PC-9 (cell line): ENCODE measurements around the gene HS6ST3. TPM values are rescaled to one million over a fixed set of nuclear protein-coding genes. Genes with fewer than 3 reads are reported as not detected.

Experiments used
- BruUV-seq: library from RNA; stranded (reverse); fragments of 400-500 nt; replicated peaks from 2 replicates; lab custom pipeline; 2021; lab: Mats Ljungman, UMichigan
- CTCF ChIA-PET: fragments of 300-600 bp; sonication (Branson Sonifier 250); formaldehyde crosslinking; loops from one replicate; lab custom pipeline; 2022; ENCODE audit warnings: antibody characterized with exemption; lab: Charles Lee
- POLR2A ChIA-PET: fragments of 300-600 bp; sonication (Branson Sonifier 250); formaldehyde crosslinking; loops from one replicate; lab custom pipeline; 2022; ENCODE audit warnings: antibody characterized with exemption; ENCODE audit not compliant: unreplicated experiment; lab: Charles Lee
- DNase-seq, 2 experiments: peaks; one replicate each; pipeline versions ENCODE4 v3.0.0 to v3.0.0-alpha.2; 2015 to 2022; ENCODE audit warnings: mixed read lengths in 1 of 2
- H2AFZ ChIP-seq: fragments of 200-600 bp; sonication (generic); 2 replicates; pipeline ENCODE4 v1.8.1; 2017; ENCODE audit warnings: antibody characterized with exemption
- H3F3A ChIP-seq: fragments of 200-600 bp; sonication (generic); 2 replicates; pipeline ENCODE4 v1.8.1; 2017; ENCODE audit warnings: antibody characterized with exemption, mild to moderate bottlenecking, low read depth; ENCODE audit not compliant: insufficient read depth
- H3K27ac ChIP-seq: fragments of 200-600 bp; sonication (generic); 2 replicates; pipeline ENCODE4 v1.6.1; 2016; ENCODE audit warnings: mixed run types
- H3K27me3 ChIP-seq: fragments of 200-600 bp; sonication (generic); 2 replicates; pipeline ENCODE4 v1.6.1; 2016; ENCODE audit warnings: low read depth, mixed run types; ENCODE audit not compliant: insufficient read depth
- H3K36me3 ChIP-seq: fragments of 200-600 bp; sonication (generic); 2 replicates; pipeline ENCODE4 v1.6.1; 2016; ENCODE audit warnings: low read depth, mixed run types
- H3K4me1 ChIP-seq: fragments of 200-600 bp; sonication (generic); replicated peaks from 2 replicates; pipeline ENCODE4 v1.6.1; 2016; ENCODE audit warnings: mixed run types; ENCODE audit not compliant: insufficient read depth
- H3K4me2 ChIP-seq: fragments of 200-600 bp; sonication (generic); 2 replicates; pipeline ENCODE4 v1.6.1; 2017; ENCODE audit warnings: mixed run types
- H3K4me3 ChIP-seq: fragments of 200-600 bp; sonication (generic); 2 replicates; pipeline ENCODE4 v1.6.1; 2016; ENCODE audit warnings: mixed run types
- H3K79me2 ChIP-seq: fragments of 200-600 bp; sonication (generic); 2 replicates; pipeline ENCODE4 v1.6.1; 2017; ENCODE audit warnings: low read depth, mixed run types
- H3K9me2 ChIP-seq: fragments of 200-600 bp; sonication (generic); 2 replicates; pipeline ENCODE4 v1.8.1; 2017; ENCODE audit warnings: mild to moderate bottlenecking; ENCODE audit not compliant: insufficient read depth
- H3K9me3 ChIP-seq: fragments of 200-600 bp; sonication (generic); 2 replicates; pipeline ENCODE4 v1.8.1; 2016; ENCODE audit warnings: low read depth; ENCODE audit not compliant: insufficient read depth
- H4K20me1 ChIP-seq: fragments of 200-600 bp; sonication (generic); 2 replicates; pipeline ENCODE4 v1.8.1; 2017; ENCODE audit not compliant: insufficient read depth
- CTCF ChIP-seq: fragments of 200-600 bp; sonication (generic); conservative IDR thresholded peaks from 2 replicates; pipeline ENCODE4 v1.6.1; 2017; ENCODE audit warnings: mixed run types, antibody characterized with exemption, mild to moderate bottlenecking, moderate library complexity
- EZH2 ChIP-seq: fragments of 200-600 bp; sonication (generic); IDR thresholded peaks from 2 replicates; pipeline ENCODE4 v1.8.0; 2017; ENCODE audit warnings: antibody characterized with exemption, low read depth
- intact Hi-C: fragments of 100-400 bp; cut with micrococcal nuclease; formaldehyde crosslinking; loops from one replicate; pipeline ENCODE4 v1.10.0; 2022; ENCODE audit not compliant: unreplicated experiment
- total RNA-seq: library from RNA; stranded (reverse); gene quantifications from 2 replicates; pipeline ENCODE4 v1.2.3, GENCODE V29; 2021

The HS6ST3 gene
- total RNA-seq, 1 experiment from 2014 or later: not detected

- Histone ChIP-seq H3K9me3 (no peaks in the 10 kb centered on the region), H3K4me2 (no peak overlapping the region), H3K36me3 (no peaks in the 10 kb centered on the region), H3K4me1 (no peaks in the 10 kb centered on the region), H3K79me2 (no peaks in the 10 kb centered on the region), H3K27ac (no peak overlapping the region), H4K20me1 (no peaks in the 10 kb centered on the region), H3F3A (no peaks in the 10 kb centered on the region), H2AFZ (no peak overlapping the region), H3K4me3 (no peak overlapping the region), H3K27me3 (peaks cover 8% of the 10 kb centered on the region; the same call in 1 of the 2 replicates), H3K9me2 (peaks cover 4% of the 10 kb centered on the region; the same call in 1 of the 2 replicates)
- no TSS peak for BruUV-seq
- TF ChIP-seq EZH2 (no peak), CTCF (no peak)
- ChIA-PET CTCF (no interaction called here), POLR2A (no interaction called here)
- intact Hi-C loops: no loop called here
- no peak for DNase-seq
Measured at GRCh38 chr13:96726651-96727050, 636.7 kb downstream of the HS6ST3 start.

GRCh38 chr13:96728463-96728862, 638.6 kb downstream of the HS6ST3 start:
- no peaks in the 10 kb centered on the region for H3K4me1 ChIP-seq
- no peak overlapping the region for H3K27ac ChIP-seq
- ChIA-PET CTCF (no interaction called here), POLR2A (no interaction called here)
- H3K27me3 ChIP-seq: no peaks in the 10 kb centered on the region
- BruUV-seq: no TSS peak
- no peaks in the 10 kb centered on the region for H3K36me3 ChIP-seq
- H3K9me2 ChIP-seq: peaks cover 4% of the 10 kb centered on the region; the same call in 1 of the 2 replicates
- no peaks in the 10 kb centered on the region for H4K20me1 ChIP-seq
- no peak overlapping the region for H3K4me3 ChIP-seq
- no peaks in the 10 kb centered on the region for H3K9me3 ChIP-seq
- H3K79me2 ChIP-seq: no peaks in the 10 kb centered on the region
- no peaks in the 10 kb centered on the region for H3F3A ChIP-seq
- H2AFZ ChIP-seq: no peak overlapping the region
- no peak for DNase-seq
- intact Hi-C loops: no loop called here
- TF ChIP-seq EZH2 (no peak), CTCF (no peak)
- no peak overlapping the region for H3K4me2 ChIP-seq

GRCh38 chr13:96730676-96731075, 640.8 kb downstream of the HS6ST3 start:
- TF ChIP-seq EZH2 (no peak), CTCF (no peak)
- Histone ChIP-seq H3K4me3 (no peak overlapping the region), H4K20me1 (no peaks in the 10 kb centered on the region), H3K79me2 (no peaks in the 10 kb centered on the region), H3K4me1 (no peaks in the 10 kb centered on the region), H3K36me3 (no peaks in the 10 kb centered on the region), H3K4me2 (no peak overlapping the region), H3K27ac (no peak overlapping the region), H3F3A (no peaks in the 10 kb centered on the region), H2AFZ (no peak overlapping the region), H3K9me3 (no peaks in the 10 kb centered on the region), H3K27me3 (no peaks in the 10 kb centered on the region), H3K9me2 (peaks cover 4% of the 10 kb centered on the region; the same call in 1 of the 2 replicates)
- intact Hi-C loops: no loop called here
- BruUV-seq: no TSS peak
- DNase-seq: no peak
- ChIA-PET CTCF (no interaction called here), POLR2A (no interaction called here)
